HCT116 (cell line): Measurements from ENCODE around the gene STK4. TPM values are rescaled to one million over a fixed set of nuclear protein-coding genes. Genes with fewer than 3 reads are reported as not detected.
A peak's percentile ranks its signal among the peaks of the same experiment; 100 is the strongest.

ENCODE experiments used
- ATAC-seq: fragments of 200-7000 bp; cut with Tn5 transposase; 2 replicates; pipeline ENCODE4 v1.9.1; 2020; ENCODE audit warnings: mild to moderate bottlenecking, moderate library complexity
- BruUV-seq: library from RNA; stranded (reverse); fragments of 400-500 nt; replicated peaks from 2 replicates; lab custom pipeline; 2021; lab: Mats Ljungman, UMichigan
- CTCF ChIA-PET: fragments of 300-600 bp; sonication (Branson Sonifier 250); formaldehyde crosslinking; loops from one replicate; lab custom pipeline; 2021; ENCODE audit warnings: antibody characterized with exemption; lab: Charles Lee
- POLR2A ChIA-PET: fragments of 300-600, 350-600 bp; sonication (Branson Sonifier 250); formaldehyde crosslinking; loops from one replicate; lab custom pipeline; 2021; ENCODE audit warnings: antibody characterized with exemption; lab: Charles Lee
- RAD21 ChIA-PET, 2 experiments: fragments of 300-600 bp; sonication (Branson Sonifier 250); formaldehyde crosslinking; loops; one replicate each; lab custom pipeline; 2023; ENCODE audit warnings: low total read pairs in 2 of 2; ENCODE audit not compliant: uncharacterized antibody in 2 of 2, unreplicated experiment in 2 of 2, low non-redundant PET in 1 of 2; lab: Charles Lee
- DNase-seq: peaks from one replicate; pipeline ENCODE4 v3.0.0-alpha.2; 2010; ENCODE audit warnings: low read depth, low spot score
- H2AFZ ChIP-seq: fragments of 200-600 bp; shearing (Covaris generic), sonication (generic); 2 replicates; pipeline ENCODE4 v1.6.1; 2017; ENCODE audit warnings: low read depth, mixed run types, mixed read lengths, antibody characterized with exemption, low read length; ENCODE audit not compliant: poor library complexity, severe bottlenecking
- H3K27ac ChIP-seq: 2 replicates; pipeline ENCODE4 v1.5.1; 2012; ENCODE audit warnings: low read depth, low read length
- H3K27me3 ChIP-seq: fragments of 200-600 bp; sonication (generic); 2 replicates; pipeline ENCODE4 v1.6.1; 2016; ENCODE audit warnings: mixed run types, low read length, mixed read lengths; ENCODE audit not compliant: insufficient read depth
- H3K36me3 ChIP-seq, 2 experiments: fragments of 200-500 bp in 1 of 2; fragments of 200-600 bp in 1 of 2; sonication (Bioruptor generic) in 1 of 2; sonication (generic) in 1 of 2; 2 replicates each; pipeline versions ENCODE4 v1.5.1 to v1.6.1; 2014 to 2016; ENCODE audit warnings: low read length in 2 of 2, inconsistent platforms in 1 of 2, mixed read lengths in 1 of 2, mixed run types in 1 of 2; ENCODE audit not compliant: insufficient read depth in 2 of 2, control insufficient read depth in 1 of 2
- H3K4me1 ChIP-seq, 2 experiments: fragments of 200-600 bp in 1 of 2; sonication (generic) in 1 of 2; 2 replicates each; pipeline versions ENCODE4 v1.5.1 to v1.6.1; 2012 to 2017; ENCODE audit warnings: low read length in 2 of 2, inconsistent platforms in 1 of 2, mild to moderate bottlenecking in 1 of 2, mixed read lengths in 1 of 2, mixed run types in 1 of 2, moderate library complexity in 1 of 2; ENCODE audit not compliant: insufficient read depth in 2 of 2, control insufficient read depth in 1 of 2
- H3K4me2 ChIP-seq: fragments of 200-600 bp; sonication (generic); 2 replicates; pipeline ENCODE4 v1.6.1; 2017; ENCODE audit warnings: mixed run types, low read length, mixed read lengths
- H3K4me3 ChIP-seq, 2 experiments: fragments of 200-600 bp in 1 of 2; sonication (generic) in 1 of 2; replicated peaks in 1 of 2; 2 replicates each; pipeline ENCODE4 v1.5.1; 2011 to 2016; ENCODE audit warnings: low read length in 2 of 2, control low read depth in 1 of 2, low read depth in 1 of 2, mild to moderate bottlenecking in 1 of 2, mixed read lengths in 1 of 2, mixed run types in 1 of 2
- H3K79me2 ChIP-seq: fragments of 200-600 bp; sonication (generic); 2 replicates; pipeline ENCODE4 v1.6.1; 2017; ENCODE audit warnings: mild to moderate bottlenecking, mixed run types, low read length, moderate library complexity, mixed read lengths; ENCODE audit not compliant: insufficient read depth
- H3K9ac ChIP-seq: fragments of 200-600 bp; sonication (generic); 2 replicates; pipeline ENCODE4 v1.6.1; 2016; ENCODE audit warnings: low read length, mixed read lengths
- H3K9me2 ChIP-seq: fragments of 200-600 bp; sonication (generic), shearing (Covaris generic); 2 replicates; pipeline ENCODE4 v1.6.1; 2017; ENCODE audit warnings: mixed run types, mild to moderate bottlenecking, moderate library complexity; ENCODE audit not compliant: insufficient read depth
- H3K9me3 ChIP-seq, 2 experiments: fragments of 200-500 bp in 1 of 2; fragments of 200-600 bp in 1 of 2; sonication (Bioruptor generic) in 1 of 2; sonication (generic) in 1 of 2; 2 replicates each; pipeline ENCODE4 v1.6.1; 2014 to 2017; ENCODE audit warnings: low read length in 2 of 2, mixed read lengths in 2 of 2, inconsistent platforms in 1 of 2, low read depth in 1 of 2, mild to moderate bottlenecking in 1 of 2, mixed run types in 1 of 2, moderate library complexity in 1 of 2; ENCODE audit not compliant: control insufficient read depth in 1 of 2, insufficient read depth in 1 of 2
- H4K20me1 ChIP-seq: fragments of 200-600 bp; sonication (generic), shearing (Covaris generic); 2 replicates; pipeline ENCODE4 v1.6.1; 2017; ENCODE audit warnings: mixed run types, mild to moderate bottlenecking, moderate library complexity; ENCODE audit not compliant: insufficient read depth
- FOSL1 ChIP-seq: IDR thresholded peaks from 2 replicates; pipeline ENCODE4 v1.6.1; 2012; ENCODE audit warnings: low read depth
- RAD21 ChIP-seq: IDR thresholded peaks from 2 replicates; pipeline ENCODE4 v1.6.1; 2012; ENCODE audit warnings: low read depth, mild to moderate bottlenecking
- SIN3A ChIP-seq: IDR thresholded peaks from 2 replicates; pipeline ENCODE4 v1.6.1; 2012; ENCODE audit warnings: low read depth
- SP1 ChIP-seq: IDR thresholded peaks from 2 replicates; pipeline ENCODE4 v1.6.1; 2012; ENCODE audit warnings: low read depth
- TCF7L2 ChIP-seq: IDR thresholded peaks from 2 replicates; pipeline ENCODE4 v1.7.0; 2011; ENCODE audit warnings: borderline replicate concordance, inconsistent platforms; ENCODE audit not compliant: insufficient read depth, insufficient read length; ENCODE audit errors: extremely low read depth
- ZFX ChIP-seq: fragments of 450-650 bp; IDR thresholded peaks from 2 replicates; pipeline ENCODE4 v1.6.1; 2017
- intact Hi-C: fragments of 100-400 bp; cut with micrococcal nuclease; formaldehyde crosslinking; loops from 2 replicates; pipeline ENCODE4 v1.10.0; 2022
- total RNA-seq: library from RNA; stranded (reverse); gene quantifications from one replicate; pipeline ENCODE4 v1.2.1, GENCODE V29; 2021; ENCODE audit not compliant: unreplicated experiment
- TF ChIP-seq, protein P1 (sequence below), 3 experiments: fragments of 200-600 bp in 1 of 3; sonication (generic) in 1 of 3; IDR thresholded peaks in 2 of 3; conservative IDR thresholded peaks in 1 of 3; 2 replicates each; pipeline ENCODE4 v1.5.1; 2012 to 2017; ENCODE audit warnings: low read depth in 2 of 3, low read length in 2 of 3, antibody characterized with exemption in 1 of 3, borderline replicate concordance in 1 of 3, control low read depth in 1 of 3, mild to moderate bottlenecking in 1 of 3, mixed read lengths in 1 of 3, mixed run types in 1 of 3, moderate library complexity in 1 of 3; ENCODE audit not compliant: insufficient read depth in 1 of 3
- TF ChIP-seq, protein P2 (sequence below): IDR thresholded peaks from 2 replicates; pipeline ENCODE4 v1.6.1; 2012; ENCODE audit warnings: low read depth

The STK4 gene
- total RNA-seq, 1 experiment from 2014 or later = 45.4 TPM

DNA sequence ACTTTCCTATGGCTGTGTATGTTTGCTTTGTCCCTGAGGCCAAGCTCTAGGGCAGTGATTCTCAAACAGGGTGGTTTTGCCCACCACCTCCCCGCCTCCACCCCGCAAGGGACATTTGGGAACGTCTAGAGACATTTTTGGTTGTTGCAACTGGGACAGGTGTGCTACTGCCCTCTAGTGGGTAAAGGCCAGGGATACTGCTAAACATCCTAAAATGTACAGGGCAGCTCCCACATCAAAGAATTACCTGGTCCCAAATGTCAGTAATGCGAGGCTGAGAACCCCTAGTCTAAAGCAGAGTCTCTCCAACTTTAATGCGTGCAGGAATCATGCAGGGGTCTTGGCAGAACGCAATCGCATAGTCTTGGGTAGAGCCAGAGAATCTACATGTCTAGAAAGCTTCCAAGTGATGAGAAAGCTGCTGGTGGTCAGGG lies 129.5 kb downstream of the STK4 start:
- Histone ChIP-seq H3K9me2 (no peaks in the 10 kb centered on the region), H4K20me1 (no peaks in the 10 kb centered on the region), H3K27me3 (no peaks in the 10 kb centered on the region), H2AFZ (no peak overlapping the region), H3K27ac (no peak overlapping the region), H3K36me3 (no peaks in the 10 kb centered on the region), H3K9ac (no peak overlapping the region), H3K79me2 (no peaks in the 10 kb centered on the region), H3K9me3 (no peaks in the 10 kb centered on the region)
- POLR2A ChIA-PET = interaction anchor here (0.9 kb wide), 1 partner anchor 84 kb away, joined by 3 read pairs; no protein-coding TSS in a partner anchor
- RAD21 ChIA-PET = interaction anchor here (0.6 to 2.3 kb wide), 6 partner anchors 47 to 300 kb away, joined by 3 to 12 read pairs (median 4); no protein-coding TSS in a partner anchor
- no TSS peak for BruUV-seq
- TF ChIP-seq RAD21 = peak; percentile 83
- TF ChIP-seq, protein P1, sequence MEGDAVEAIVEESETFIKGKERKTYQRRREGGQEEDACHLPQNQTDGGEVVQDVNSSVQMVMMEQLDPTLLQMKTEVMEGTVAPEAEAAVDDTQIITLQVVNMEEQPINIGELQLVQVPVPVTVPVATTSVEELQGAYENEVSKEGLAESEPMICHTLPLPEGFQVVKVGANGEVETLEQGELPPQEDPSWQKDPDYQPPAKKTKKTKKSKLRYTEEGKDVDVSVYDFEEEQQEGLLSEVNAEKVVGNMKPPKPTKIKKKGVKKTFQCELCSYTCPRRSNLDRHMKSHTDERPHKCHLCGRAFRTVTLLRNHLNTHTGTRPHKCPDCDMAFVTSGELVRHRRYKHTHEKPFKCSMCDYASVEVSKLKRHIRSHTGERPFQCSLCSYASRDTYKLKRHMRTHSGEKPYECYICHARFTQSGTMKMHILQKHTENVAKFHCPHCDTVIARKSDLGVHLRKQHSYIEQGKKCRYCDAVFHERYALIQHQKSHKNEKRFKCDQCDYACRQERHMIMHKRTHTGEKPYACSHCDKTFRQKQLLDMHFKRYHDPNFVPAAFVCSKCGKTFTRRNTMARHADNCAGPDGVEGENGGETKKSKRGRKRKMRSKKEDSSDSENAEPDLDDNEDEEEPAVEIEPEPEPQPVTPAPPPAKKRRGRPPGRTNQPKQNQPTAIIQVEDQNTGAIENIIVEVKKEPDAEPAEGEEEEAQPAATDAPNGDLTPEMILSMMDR (IDR thresholded peaks at IDR 0.05 in 2 of 3, conservative IDR thresholded peaks at IDR 0.05 in 1 of 3; ENCODE audit: borderline replicate concordance in 1 of 3, insufficient read depth in 1 of 3, low read depth in 2 of 3, low read length in 2 of 3) = peak; percentile 68 to 81 (median 74)
- TF ChIP-seq TCF7L2 = peak; percentile 38
- no peak for TF ChIP-seq ZFX
- TF ChIP-seq, all 23 proteins: peak for 3
- H3K4me1 ChIP-seq = no peaks in the 10 kb centered on the region
- no peak overlapping the region for H3K4me2 ChIP-seq
- ATAC-seq (peak; percentile 85), DNase-seq (peak; percentile 41)
- no peak overlapping the region for H3K4me3 ChIP-seq
- intact Hi-C loops = loop anchor here (1.0 kb wide), 2 partner anchors 52 to 85 kb away; no protein-coding TSS in a partner anchor
- CTCF ChIA-PET = interaction anchor here (0.6 to 7.6 kb wide), 29 partner anchors 9 to 676 kb away, joined by 3 to 92 read pairs (median 4); no protein-coding TSS in a partner anchor

DNA sequence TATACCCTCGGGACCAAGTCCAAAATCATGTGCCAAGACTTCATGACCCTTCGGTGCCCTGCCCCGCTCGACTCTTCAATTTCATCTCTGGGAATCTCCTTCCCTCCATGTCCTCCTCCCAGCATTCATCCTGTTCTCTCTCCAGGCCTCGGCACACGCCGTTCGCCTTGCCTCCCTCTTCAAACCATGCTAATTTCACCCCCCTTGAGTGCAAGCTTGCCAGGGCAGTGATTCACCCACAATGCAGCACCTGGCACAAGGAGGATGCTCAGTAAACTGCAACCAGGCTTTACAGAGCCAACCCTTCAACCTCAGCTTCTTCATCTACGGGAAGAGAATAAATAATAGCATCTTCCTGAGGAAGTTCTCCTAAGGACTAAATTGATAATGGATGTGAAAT lies 130.5 kb downstream of the STK4 start:
- Histone ChIP-seq H3K9me3 (no peaks in the 10 kb centered on the region), H3K27me3 (no peaks in the 10 kb centered on the region), H4K20me1 (no peaks in the 10 kb centered on the region), H3K27ac (no peak overlapping the region), H3K9me2 (no peaks in the 10 kb centered on the region), H3K4me1 (no peaks in the 10 kb centered on the region), H3K4me3 (no peak overlapping the region), H3K36me3 (no peaks in the 10 kb centered on the region), H3K4me2 (no peak overlapping the region), H3K9ac (no peak overlapping the region), H2AFZ (no peak overlapping the region), H3K79me2 (no peaks in the 10 kb centered on the region)
- no peak for DNase-seq
- intact Hi-C loops = loop anchor here (1.0 kb wide), 1 partner anchor 52 kb away; no protein-coding TSS in a partner anchor
- ATAC-seq = no peak
- BruUV-seq = no TSS peak
- RAD21 ChIA-PET = interaction anchor here (0.5 to 2.3 kb wide), 4 partner anchors 53 to 190 kb away, joined by 3 to 12 read pairs (median 6); no protein-coding TSS in a partner anchor
- CTCF ChIA-PET = interaction anchor here (1.0 to 7.6 kb wide), 14 partner anchors 8 to 311 kb away, joined by 3 to 92 read pairs (median 6); no protein-coding TSS in a partner anchor
- POLR2A ChIA-PET = interaction anchor here (0.9 kb wide), 1 partner anchor 85 kb away, joined by 3 read pairs; no protein-coding TSS in a partner anchor
- TF ChIP-seq RAD21 = no peak
- TF ChIP-seq, protein P2, sequence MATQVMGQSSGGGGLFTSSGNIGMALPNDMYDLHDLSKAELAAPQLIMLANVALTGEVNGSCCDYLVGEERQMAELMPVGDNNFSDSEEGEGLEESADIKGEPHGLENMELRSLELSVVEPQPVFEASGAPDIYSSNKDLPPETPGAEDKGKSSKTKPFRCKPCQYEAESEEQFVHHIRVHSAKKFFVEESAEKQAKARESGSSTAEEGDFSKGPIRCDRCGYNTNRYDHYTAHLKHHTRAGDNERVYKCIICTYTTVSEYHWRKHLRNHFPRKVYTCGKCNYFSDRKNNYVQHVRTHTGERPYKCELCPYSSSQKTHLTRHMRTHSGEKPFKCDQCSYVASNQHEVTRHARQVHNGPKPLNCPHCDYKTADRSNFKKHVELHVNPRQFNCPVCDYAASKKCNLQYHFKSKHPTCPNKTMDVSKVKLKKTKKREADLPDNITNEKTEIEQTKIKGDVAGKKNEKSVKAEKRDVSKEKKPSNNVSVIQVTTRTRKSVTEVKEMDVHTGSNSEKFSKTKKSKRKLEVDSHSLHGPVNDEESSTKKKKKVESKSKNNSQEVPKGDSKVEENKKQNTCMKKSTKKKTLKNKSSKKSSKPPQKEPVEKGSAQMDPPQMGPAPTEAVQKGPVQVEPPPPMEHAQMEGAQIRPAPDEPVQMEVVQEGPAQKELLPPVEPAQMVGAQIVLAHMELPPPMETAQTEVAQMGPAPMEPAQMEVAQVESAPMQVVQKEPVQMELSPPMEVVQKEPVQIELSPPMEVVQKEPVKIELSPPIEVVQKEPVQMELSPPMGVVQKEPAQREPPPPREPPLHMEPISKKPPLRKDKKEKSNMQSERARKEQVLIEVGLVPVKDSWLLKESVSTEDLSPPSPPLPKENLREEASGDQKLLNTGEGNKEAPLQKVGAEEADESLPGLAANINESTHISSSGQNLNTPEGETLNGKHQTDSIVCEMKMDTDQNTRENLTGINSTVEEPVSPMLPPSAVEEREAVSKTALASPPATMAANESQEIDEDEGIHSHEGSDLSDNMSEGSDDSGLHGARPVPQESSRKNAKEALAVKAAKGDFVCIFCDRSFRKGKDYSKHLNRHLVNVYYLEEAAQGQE = no peak
- TF ChIP-seq, protein P1 (IDR thresholded peaks at IDR 0.05 in 2 of 3, conservative IDR thresholded peaks at IDR 0.05 in 1 of 3; ENCODE audit: borderline replicate concordance in 1 of 3, insufficient read depth in 1 of 3, low read depth in 2 of 3, low read length in 2 of 3) = no peak
- TF ChIP-seq TCF7L2 = no peak
- no peak for TF ChIP-seq SIN3A
- TF ChIP-seq FOSL1 = no peak
- TF ChIP-seq SP1 = no peak
